LNCaP clone FGC (cell line): Measurements from ENCODE around the gene MYBPC2.

Experiments
- DNase-seq: peaks from one replicate; pipeline ENCODE4 v3.0.0-alpha.2; 2011; ENCODE audit warnings: low read depth
- H3K4me3 ChIP-seq: 2 replicates; pipeline ENCODE4 v1.5.1; 2011; ENCODE audit warnings: mild to moderate bottlenecking, low read depth, low read length, control low read depth
- TF ChIP-seq, protein P1 (sequence below): IDR thresholded peaks from 2 replicates; pipeline ENCODE4 v1.5.1; 2012; ENCODE audit warnings: mild to moderate bottlenecking; ENCODE audit not compliant: control insufficient read depth, insufficient read depth; ENCODE audit errors: extremely low read depth

Gene MYBPC2

DNA sequence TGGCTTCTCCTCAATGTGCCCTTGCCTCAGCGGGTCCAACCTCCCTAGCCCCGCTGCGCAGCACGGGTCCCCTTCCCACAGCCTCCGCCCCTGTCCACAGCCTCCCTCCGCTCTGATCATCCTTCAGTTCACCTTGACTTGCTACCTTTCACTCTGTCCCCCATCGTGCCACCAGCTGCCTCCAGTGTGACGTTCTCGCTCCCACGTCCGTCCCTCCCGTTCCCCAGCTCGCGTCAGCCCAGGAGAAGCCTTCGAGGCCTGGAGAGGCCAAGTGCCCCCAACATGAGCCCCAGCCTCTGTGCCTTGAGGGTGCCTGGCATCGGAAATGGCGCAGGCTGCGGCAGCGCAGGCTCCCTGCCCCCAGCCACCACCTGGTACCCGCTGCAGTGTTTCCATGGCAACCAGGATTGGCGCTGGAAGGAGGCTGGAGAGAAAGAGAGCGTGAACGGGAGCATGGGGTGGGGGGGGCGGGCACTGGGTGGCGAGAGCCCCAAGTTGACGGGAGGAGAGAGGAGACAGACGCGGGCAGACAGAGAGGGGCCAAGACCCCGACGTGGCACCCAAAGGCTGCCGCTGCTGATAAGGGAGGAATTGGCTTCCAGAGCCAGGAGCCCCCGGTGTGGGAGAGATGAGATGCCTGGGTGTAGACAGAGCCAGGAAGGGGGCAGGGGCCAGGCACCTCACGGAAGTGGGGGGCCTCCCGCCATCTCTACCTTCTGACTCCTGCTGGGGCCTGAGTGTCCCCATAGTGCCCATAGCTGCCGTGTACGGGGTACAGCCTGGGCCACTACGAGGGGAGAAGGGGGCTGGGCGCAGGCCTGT, 81.9 kb downstream of the MYBPC2 start:
- TF ChIP-seq, protein P1, sequence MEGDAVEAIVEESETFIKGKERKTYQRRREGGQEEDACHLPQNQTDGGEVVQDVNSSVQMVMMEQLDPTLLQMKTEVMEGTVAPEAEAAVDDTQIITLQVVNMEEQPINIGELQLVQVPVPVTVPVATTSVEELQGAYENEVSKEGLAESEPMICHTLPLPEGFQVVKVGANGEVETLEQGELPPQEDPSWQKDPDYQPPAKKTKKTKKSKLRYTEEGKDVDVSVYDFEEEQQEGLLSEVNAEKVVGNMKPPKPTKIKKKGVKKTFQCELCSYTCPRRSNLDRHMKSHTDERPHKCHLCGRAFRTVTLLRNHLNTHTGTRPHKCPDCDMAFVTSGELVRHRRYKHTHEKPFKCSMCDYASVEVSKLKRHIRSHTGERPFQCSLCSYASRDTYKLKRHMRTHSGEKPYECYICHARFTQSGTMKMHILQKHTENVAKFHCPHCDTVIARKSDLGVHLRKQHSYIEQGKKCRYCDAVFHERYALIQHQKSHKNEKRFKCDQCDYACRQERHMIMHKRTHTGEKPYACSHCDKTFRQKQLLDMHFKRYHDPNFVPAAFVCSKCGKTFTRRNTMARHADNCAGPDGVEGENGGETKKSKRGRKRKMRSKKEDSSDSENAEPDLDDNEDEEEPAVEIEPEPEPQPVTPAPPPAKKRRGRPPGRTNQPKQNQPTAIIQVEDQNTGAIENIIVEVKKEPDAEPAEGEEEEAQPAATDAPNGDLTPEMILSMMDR, result no peak
- no peak for DNase-seq
- no peak overlapping the region for H3K4me3 ChIP-seq

DNA sequence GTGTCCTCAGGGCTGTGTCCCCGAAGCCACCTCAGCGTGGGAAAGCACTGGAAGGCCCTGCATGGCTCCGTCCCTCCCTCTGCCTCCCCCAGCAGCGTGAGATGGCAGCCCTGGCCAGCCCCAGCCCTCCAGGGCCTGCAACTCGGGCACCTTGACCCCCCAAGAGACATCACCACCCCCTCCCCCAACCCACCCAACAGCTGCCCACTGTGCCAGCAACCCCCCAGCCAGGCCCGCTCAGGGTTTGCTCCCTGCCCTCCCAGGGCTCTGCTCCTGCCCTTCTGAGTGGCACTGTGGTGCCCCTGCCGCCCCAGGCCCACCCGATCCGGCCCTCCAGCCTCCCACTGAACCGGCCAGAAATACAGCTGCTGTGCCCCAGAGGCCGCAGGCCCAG, 82.5 kb downstream of the MYBPC2 start:
- TF ChIP-seq, protein P1, result no peak
- H3K4me3 ChIP-seq, result no peak overlapping the region
- no peak for DNase-seq
